GM12878 (cell line): ENCODE data around the gene SEMG1. TPM values are rescaled to one million over a fixed set of nuclear protein-coding genes. Genes with fewer than 3 reads are reported as not detected.

Experiments
- ATAC-seq: fragments of 200-7000 bp; cut with Tn5 transposase; 3 replicates; pipeline ENCODE4 v1.9.1; 2020; ENCODE audit warnings: mild to moderate bottlenecking, moderate library complexity
- BruUV-seq: library from RNA; stranded (reverse); fragments of 400-500 nt; replicated peaks from 2 replicates; lab custom pipeline; 2021; lab: Mats Ljungman, UMichigan
- CTCF ChIA-PET: fragments of 300-600 bp; sonication (Branson Sonifier 250); formaldehyde crosslinking; extraction: SDS; loops from one replicate; lab custom pipeline; 2021; ENCODE audit warnings: inconsistent platforms; lab: Yijun Ruan, JAX
- POLR2A ChIA-PET: fragments of 350-600 bp; formaldehyde crosslinking; extraction: SDS; loops from one replicate; lab custom pipeline; 2021; ENCODE audit warnings: inconsistent platforms; lab: Charles Lee
- RAD21 ChIA-PET: fragments of 300-600 bp; sonication (Branson Sonifier 250); formaldehyde crosslinking; loops from one replicate; lab custom pipeline; 2023; ENCODE audit warnings: antibody characterized with exemption; ENCODE audit not compliant: unreplicated experiment; lab: Charles Lee
- SMC1A ChIA-PET: fragments of 300-600 bp; sonication (Branson Sonifier 250); formaldehyde crosslinking; loops from one replicate; lab custom pipeline; 2023; ENCODE audit not compliant: unreplicated experiment, uncharacterized antibody; lab: Charles Lee
- DNase-seq: peaks from one replicate; pipeline ENCODE4 v3.0.0-alpha.2; 2011; ENCODE audit warnings: low read depth, low spot score
- FAIRE-seq: peaks from 3 replicates; lab custom pipeline; 2011; peaks lifted over from hg19 to GRCh38; lab: Jason Lieb, UNC
- H2AFZ ChIP-seq: 2 replicates; pipeline ENCODE4 v1.6.0; 2011; ENCODE audit warnings: low read depth, low read length, control low read depth; ENCODE audit not compliant: control insufficient read depth
- H3K27ac ChIP-seq: 2 replicates; pipeline ENCODE4 v1.5.1; 2011; ENCODE audit warnings: control low read depth; ENCODE audit not compliant: control insufficient read depth, insufficient read depth
- H3K27me3 ChIP-seq, 2 experiments: replicated peaks in 1 of 2; 2 replicates each; pipeline versions ENCODE4 v1.6.0 to v1.6.1; 2011; ENCODE audit warnings: low read length in 1 of 2; ENCODE audit not compliant: control insufficient read depth in 2 of 2, insufficient read depth in 2 of 2
- H3K36me3 ChIP-seq, 2 experiments: 2 replicates each; pipeline ENCODE4 v1.5.1; 2011; ENCODE audit warnings: low read length in 1 of 2; ENCODE audit not compliant: control insufficient read depth in 2 of 2, insufficient read depth in 2 of 2
- H3K4me1 ChIP-seq: 2 replicates; pipeline ENCODE4 v1.6.1; 2011; ENCODE audit warnings: mild to moderate bottlenecking, low read length, moderate library complexity, mixed read lengths; ENCODE audit not compliant: control insufficient read depth, insufficient read depth
- H3K4me2 ChIP-seq: 2 replicates; pipeline ENCODE4 v1.6.0; 2011; ENCODE audit warnings: control low read depth; ENCODE audit not compliant: control insufficient read depth, insufficient read depth
- H3K4me3 ChIP-seq: fragments of 200-600 bp; sonication (generic); 2 replicates; pipeline ENCODE4 v1.5.1; 2016
- H3K79me2 ChIP-seq: 2 replicates; pipeline ENCODE4 v1.6.0; 2011; ENCODE audit warnings: low read length; ENCODE audit not compliant: control insufficient read depth, insufficient read depth
- H3K9ac ChIP-seq: 2 replicates; pipeline ENCODE4 v1.8.0; 2011; ENCODE audit warnings: low read length, control low read depth, mixed read lengths; ENCODE audit not compliant: control insufficient read depth, insufficient read depth
- H3K9me3 ChIP-seq: replicated peaks from 3 replicates; pipeline ENCODE4 v1.5.1; 2011; ENCODE audit warnings: mild to moderate bottlenecking, low read length; ENCODE audit not compliant: control insufficient read depth, insufficient read depth
- H4K20me1 ChIP-seq: 2 replicates; pipeline ENCODE4 v1.6.0; 2011; ENCODE audit not compliant: control insufficient read depth, insufficient read depth
- BRCA1 ChIP-seq: IDR thresholded peaks from 2 replicates; pipeline ENCODE4 v1.6.1; 2011; ENCODE audit warnings: low read depth, low read length, improper control_type of control experiment
- CHD1 ChIP-seq: IDR thresholded peaks from 2 replicates; pipeline ENCODE4 v1.6.1; 2012; ENCODE audit warnings: low read depth, low read length, improper control_type of control experiment
- GABPA ChIP-seq: IDR thresholded peaks from 2 replicates; pipeline ENCODE4 v1.6.1; 2014; ENCODE audit warnings: antibody characterized with exemption, low read depth, mild to moderate bottlenecking, inconsistent platforms
- HDAC2 ChIP-seq: fragments of 200-600 bp; sonication (generic); IDR thresholded peaks from 2 replicates; pipeline ENCODE4 v1.6.1; 2017
- HDAC6 ChIP-seq: fragments of 200-600 bp; sonication (generic); IDR thresholded peaks from one replicate; pipeline ENCODE4 v1.8.0; 2017; ENCODE audit warnings: antibody characterized with exemption; ENCODE audit not compliant: unreplicated experiment
- KLF5 ChIP-seq: fragments of 450-650 bp; IDR thresholded peaks from 2 replicates; pipeline ENCODE4 v1.6.1; 2014; ENCODE audit warnings: mild to moderate bottlenecking; ENCODE audit not compliant: partially characterized antibody
- MEF2B ChIP-seq: fragments of 450-650 bp; IDR thresholded peaks from 2 replicates; pipeline ENCODE4 v1.6.1; 2018; ENCODE audit warnings: mild to moderate bottlenecking, moderate library complexity; ENCODE audit not compliant: partially characterized antibody, poor library complexity, severe bottlenecking
- SMARCA5 ChIP-seq: fragments of 450-650 bp; IDR thresholded peaks from 2 replicates; pipeline ENCODE4 v1.6.1; 2017; ENCODE audit warnings: mild to moderate bottlenecking
- SP1 ChIP-seq: IDR thresholded peaks from one replicate; pipeline ENCODE4 v1.6.1; 2011; ENCODE audit warnings: low read depth, low read length
- SPI1 ChIP-seq: IDR thresholded peaks from 2 replicates; pipeline ENCODE4 v1.6.1; 2011; ENCODE audit warnings: low read depth, mild to moderate bottlenecking, low read length, moderate library complexity, borderline replicate concordance; ENCODE audit not compliant: insufficient read depth
- SREBF1 ChIP-seq: IDR thresholded peaks from 2 replicates; pipeline ENCODE4 v1.6.1; 2012; ENCODE audit warnings: mild to moderate bottlenecking, low read length
- STAT3 ChIP-seq: IDR thresholded peaks from 2 replicates; pipeline ENCODE4 v1.6.1; 2011; ENCODE audit warnings: low read depth, low read length, improper control_type of control experiment
- SUZ12 ChIP-seq: fragments of 200-600 bp; sonication (generic); IDR thresholded peaks from one replicate; pipeline ENCODE4 v1.6.1; 2018; ENCODE audit warnings: antibody characterized with exemption, mild to moderate bottlenecking; ENCODE audit not compliant: unreplicated experiment
- ZBTB40 ChIP-seq: fragments of 450-650 bp; IDR thresholded peaks from 2 replicates; pipeline ENCODE4 v1.6.1; 2016; ENCODE audit warnings: mild to moderate bottlenecking, moderate library complexity, borderline replicate concordance
- in situ Hi-C: fragments of 300-500 bp; cut with MboI; formaldehyde crosslinking; loops from 9 replicates; pipeline ENCODE4 v1.14.3; 2018; ENCODE audit warnings: mixed read lengths
- intact Hi-C: fragments of 100-400 bp; cut with micrococcal nuclease; formaldehyde crosslinking; loops from one replicate; pipeline ENCODE4 v1.14.2; 2022; ENCODE audit not compliant: unreplicated experiment
- polyA plus RNA-seq, 11 experiments: library from polyadenylated mRNA; depleted of rRNA in 4 of 11; unstranded in 6 of 11; stranded (reverse) in 5 of 11; fragments of >200 nt; fragmentation: Nextera tagmentation in 4 of 11; fragmentation: Illumina TruSeq in 1 of 11; extraction: Ambion mirVana in 4 of 11; extraction: Trizol in 1 of 11; gene quantifications; 1 replicate in 1 of 11; 2 replicates in 10 of 11; pipeline versions ENCODE4 v1.2.1 to v1.2.3, GENCODE V29; 2011 to 2016; ENCODE audit warnings: inconsistent platforms in 2 of 11, missing spikeins in 2 of 11, low read depth in 1 of 11
- total RNA-seq, 4 experiments: library from RNA; depleted of rRNA in 3 of 4; stranded (reverse); fragments of >200 nt in 3 of 4; fragmentation: Illumina TruSeq in 1 of 4; extraction: Trizol in 1 of 4; gene quantifications; 2 replicates each; pipeline versions ENCODE4 v1.2.1 to v1.2.3, GENCODE V29; 2013 to 2021
- TF ChIP-seq, protein P1 (sequence below): fragments of 450-650 bp; conservative IDR thresholded peaks from 2 replicates; pipeline ENCODE4 v1.6.1; 2017; ENCODE audit warnings: mild to moderate bottlenecking, moderate library complexity

Gene SEMG1
- total and polyA plus RNA-seq, 10 of the 15 experiments (the other 5 are each of a cell fraction or from before 2014, with no cell fraction given): not detected

GRCh38 chr20:45223136-45223535 is 16.3 kb downstream of the SEMG1 start:
- Histone ChIP-seq H3K4me1 (no peaks in the 10 kb centered on the region), H3K27ac (no peak overlapping the region), H3K27me3 (peaks cover 0 to 4% of the 10 kb centered on the region in 2 experiments; a peak in 1 of 4 replicates), H2AFZ (no peak overlapping the region), H3K4me2 (no peak overlapping the region), H3K9ac (no peak overlapping the region), H3K79me2 (no peaks in the 10 kb centered on the region), H3K4me3 (no peak overlapping the region), H4K20me1 (no peaks in the 10 kb centered on the region), H3K36me3 (no peaks in the 10 kb centered on the region), H3K9me3 (no peaks in the 10 kb centered on the region)
- SMC1A ChIA-PET: no interaction called here
- TF ChIP-seq HDAC6: no peak
- no peak for TF ChIP-seq HDAC2
- TF ChIP-seq ZBTB40: no peak
- TF ChIP-seq, protein P1, sequence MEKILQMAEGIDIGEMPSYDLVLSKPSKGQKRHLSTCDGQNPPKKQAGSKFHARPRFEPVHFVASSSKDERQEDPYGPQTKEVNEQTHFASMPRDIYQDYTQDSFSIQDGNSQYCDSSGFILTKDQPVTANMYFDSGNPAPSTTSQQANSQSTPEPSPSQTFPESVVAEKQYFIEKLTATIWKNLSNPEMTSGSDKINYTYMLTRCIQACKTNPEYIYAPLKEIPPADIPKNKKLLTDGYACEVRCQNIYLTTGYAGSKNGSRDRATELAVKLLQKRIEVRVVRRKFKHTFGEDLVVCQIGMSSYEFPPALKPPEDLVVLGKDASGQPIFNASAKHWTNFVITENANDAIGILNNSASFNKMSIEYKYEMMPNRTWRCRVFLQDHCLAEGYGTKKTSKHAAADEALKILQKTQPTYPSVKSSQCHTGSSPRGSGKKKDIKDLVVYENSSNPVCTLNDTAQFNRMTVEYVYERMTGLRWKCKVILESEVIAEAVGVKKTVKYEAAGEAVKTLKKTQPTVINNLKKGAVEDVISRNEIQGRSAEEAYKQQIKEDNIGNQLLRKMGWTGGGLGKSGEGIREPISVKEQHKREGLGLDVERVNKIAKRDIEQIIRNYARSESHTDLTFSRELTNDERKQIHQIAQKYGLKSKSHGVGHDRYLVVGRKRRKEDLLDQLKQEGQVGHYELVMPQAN: no peak
- no peak for TF ChIP-seq STAT3
- TF ChIP-seq SUZ12: no peak
- no peak for TF ChIP-seq SMARCA5
- no peak for TF ChIP-seq BRCA1
- no peak for TF ChIP-seq SP1
- TF ChIP-seq CHD1: no peak
- TF ChIP-seq GABPA: no peak
- TF ChIP-seq SREBF1: no peak
- TF ChIP-seq KLF5: no peak
- no peak for TF ChIP-seq MEF2B
- no peak for TF ChIP-seq SPI1
- no TSS peak for BruUV-seq
- intact Hi-C loops (no loop called here), in situ Hi-C loops (no loop called here)
- no peak for FAIRE-seq
- RAD21 ChIA-PET: no interaction called here
- ATAC-seq: no peak
- POLR2A ChIA-PET: no interaction called here
- no peak for DNase-seq
- CTCF ChIA-PET: no interaction called here
